HG03108 (cell line): ENCODE results near the gene IRAK1.

ENCODE experiments used
- ATAC-seq: cut with Tn5 transposase; IDR thresholded peaks from one replicate; pipeline ENCODE4 v1.9.1; 2021; ENCODE audit warnings: moderate library complexity; ENCODE audit not compliant: unreplicated experiment

The IRAK1 gene

DNA sequence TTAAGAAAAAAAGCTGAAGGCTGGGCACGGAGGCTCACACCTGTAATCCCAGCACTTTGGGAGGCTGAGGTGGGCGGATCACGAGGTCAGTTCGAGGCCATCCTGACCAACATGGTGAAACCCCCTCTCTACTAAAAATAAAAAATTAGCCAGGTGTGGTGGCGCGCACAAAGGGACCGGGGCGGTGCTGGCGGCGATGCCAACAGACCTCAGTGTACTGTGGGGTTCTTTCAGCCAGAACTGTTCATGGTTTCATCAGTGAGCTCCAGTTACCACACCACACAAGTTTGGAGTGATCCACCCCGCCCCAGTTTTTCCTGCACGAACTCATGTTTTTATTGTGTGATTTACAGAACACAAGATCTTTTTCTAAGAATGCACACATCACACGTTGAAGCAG, 21.2 kb upstream of the IRAK1 start:
- no peak for ATAC-seq

DNA sequence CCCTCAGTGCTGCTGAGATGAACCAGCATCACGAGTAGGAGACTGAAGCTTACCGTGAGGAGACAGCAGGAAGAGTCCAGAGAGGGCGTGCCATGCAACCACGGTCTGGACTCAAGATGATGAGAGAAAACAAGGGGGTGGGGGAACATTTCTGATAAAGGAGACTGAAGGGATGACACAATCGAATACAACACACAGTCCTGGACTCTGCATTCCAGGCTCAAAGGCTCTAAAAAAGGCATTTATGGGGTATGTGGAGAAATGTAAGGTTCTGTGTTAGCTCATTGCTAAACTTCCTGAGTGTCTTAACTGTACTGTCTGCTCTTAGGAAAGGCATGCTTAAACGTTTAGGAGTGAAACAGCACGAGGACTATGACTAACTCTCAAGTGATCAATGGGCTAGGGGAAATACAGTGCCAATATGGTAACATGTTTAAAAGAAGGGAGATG, 20.6 kb upstream of the IRAK1 start:
- ATAC-seq, result no peak

DNA sequence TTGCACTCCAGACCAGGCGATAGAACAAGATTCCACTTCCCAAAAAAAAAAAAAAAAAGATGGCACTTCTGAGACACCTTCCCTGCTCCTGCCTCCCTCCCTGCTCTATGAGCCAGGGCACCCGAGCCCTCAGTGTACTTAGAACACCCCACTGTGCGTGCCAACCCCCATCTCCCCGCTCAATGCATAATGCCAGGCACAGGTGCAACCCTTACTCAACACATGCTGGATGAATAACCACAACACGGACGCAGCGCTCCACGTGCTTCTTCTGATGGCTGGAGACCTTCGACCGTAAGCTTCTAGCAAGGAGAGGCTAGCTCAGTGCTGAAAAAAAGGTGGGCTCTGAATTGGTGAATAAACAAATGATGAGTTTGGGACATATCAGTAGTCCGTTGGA, 19.9 kb upstream of the IRAK1 start:
- ATAC-seq, result no peak

DNA sequence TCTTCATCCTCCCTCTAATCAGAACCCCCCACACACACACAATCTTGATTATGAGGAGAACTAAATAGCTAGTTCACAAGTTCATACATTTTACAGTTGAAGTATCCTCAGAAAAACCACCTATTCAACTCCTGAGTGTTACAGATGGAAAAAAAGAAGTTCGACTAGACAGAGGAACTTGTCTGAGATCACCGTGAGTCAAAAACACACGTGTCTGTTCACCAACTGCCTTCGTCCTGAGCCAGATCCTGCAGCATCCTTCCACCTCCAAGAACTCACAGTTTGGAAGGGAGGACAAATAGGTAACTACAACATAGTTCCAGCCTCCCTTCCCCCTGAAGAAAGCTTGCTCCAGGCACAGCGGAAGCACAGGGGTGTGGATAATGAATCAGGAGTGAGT, 19.0 kb upstream of the IRAK1 start:
- ATAC-seq, result no peak

DNA sequence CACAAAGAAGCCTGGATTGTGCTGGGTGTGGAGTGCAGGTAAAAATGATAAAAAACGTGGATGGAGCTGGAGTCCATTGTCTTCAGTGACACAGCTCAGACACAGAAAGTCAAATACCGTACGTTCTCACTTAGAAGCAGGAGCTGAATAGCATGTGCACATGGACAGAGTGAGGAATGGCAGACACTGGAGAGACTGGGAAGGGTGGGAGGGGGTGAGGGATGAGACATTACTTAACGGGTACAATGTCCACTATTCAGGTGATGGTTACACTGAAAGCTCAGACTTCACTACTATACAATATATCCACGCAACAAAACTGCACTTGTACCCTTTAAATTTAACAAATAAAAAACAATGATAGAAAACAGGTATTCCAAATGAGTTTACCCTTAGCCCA, 18.1 kb upstream of the IRAK1 start:
- ATAC-seq, result no peak

DNA sequence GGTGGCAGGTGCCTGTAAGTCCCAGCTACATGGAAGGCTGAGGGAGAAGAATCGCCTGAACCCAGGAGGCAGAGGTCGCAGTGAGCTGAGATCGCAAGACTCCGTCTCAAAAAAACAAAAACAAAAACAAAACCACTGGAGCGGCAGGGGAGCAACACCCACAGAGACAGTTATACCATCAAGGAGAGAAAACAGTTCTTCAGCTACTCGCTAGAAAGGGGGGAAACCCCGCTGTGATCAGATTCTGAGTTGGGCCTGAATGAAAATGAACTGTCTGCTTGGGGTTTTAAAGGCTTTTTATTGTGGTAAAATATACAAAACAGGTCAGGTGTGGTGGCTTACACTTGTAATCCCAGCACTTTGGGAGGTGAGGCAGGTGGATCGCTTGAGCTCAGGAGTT, 16.8 kb upstream of the IRAK1 start:
- no peak for ATAC-seq

DNA sequence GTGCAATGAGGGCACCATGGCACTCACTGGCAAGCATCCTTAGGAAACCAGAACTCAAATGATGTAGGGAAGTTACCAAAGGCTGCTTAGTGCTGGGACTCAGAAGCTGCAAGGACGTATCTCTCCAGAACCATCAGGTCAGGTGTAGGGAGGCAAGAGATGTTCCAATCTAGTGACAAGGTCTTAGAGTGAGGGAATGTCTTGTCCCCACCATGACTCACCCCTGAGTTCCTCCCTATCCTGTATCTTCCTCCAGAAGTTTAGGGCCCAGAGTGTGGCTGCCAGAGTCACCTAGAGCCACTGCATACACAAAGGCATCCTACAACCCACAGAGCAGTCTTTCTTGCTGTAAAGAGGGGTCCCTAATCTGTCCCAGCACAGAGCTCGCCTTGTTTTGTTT, 14.1 kb upstream of the IRAK1 start:
- ATAC-seq, result no peak

DNA sequence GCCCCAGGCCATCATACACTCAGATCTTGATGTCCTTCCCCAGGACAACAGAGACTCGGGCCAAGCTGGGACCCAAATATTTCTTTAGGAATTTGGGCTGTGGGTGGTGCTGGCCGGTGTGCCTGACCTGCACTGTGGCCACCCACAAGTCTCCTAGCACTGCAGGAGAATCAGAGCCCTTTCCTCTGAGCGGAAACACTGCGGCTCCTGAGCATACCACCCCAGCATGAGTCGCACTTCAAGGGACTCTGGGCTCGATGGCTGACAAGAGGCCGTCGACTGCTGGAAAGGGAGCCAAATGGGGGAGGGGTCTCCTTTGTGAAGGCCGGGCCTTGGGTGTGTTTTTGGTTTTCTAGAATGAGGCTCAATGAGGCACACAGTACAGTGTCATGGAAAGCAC, 13.0 kb upstream of the IRAK1 start:
- no peak for ATAC-seq

DNA sequence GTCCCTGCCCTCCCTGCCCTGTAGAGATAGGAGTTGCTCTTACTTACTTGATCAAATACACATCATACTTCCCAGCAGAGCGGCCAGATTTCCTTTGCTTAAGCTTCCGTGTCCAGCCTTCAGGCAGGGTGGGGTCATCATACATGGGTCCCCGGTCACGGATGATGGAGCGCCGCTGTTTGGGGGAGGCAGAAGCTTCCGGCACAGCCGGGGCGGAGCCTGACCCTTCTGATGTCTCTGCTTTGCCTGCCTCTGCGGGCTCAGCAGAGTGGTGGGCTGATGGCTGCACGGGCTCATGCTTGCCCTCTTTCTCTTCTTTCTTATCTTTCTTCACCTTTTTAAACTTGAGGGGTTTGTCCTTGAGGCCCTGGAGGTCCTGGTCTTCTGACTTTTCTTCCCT, 12.5 kb upstream of the IRAK1 start:
- no peak for ATAC-seq

DNA sequence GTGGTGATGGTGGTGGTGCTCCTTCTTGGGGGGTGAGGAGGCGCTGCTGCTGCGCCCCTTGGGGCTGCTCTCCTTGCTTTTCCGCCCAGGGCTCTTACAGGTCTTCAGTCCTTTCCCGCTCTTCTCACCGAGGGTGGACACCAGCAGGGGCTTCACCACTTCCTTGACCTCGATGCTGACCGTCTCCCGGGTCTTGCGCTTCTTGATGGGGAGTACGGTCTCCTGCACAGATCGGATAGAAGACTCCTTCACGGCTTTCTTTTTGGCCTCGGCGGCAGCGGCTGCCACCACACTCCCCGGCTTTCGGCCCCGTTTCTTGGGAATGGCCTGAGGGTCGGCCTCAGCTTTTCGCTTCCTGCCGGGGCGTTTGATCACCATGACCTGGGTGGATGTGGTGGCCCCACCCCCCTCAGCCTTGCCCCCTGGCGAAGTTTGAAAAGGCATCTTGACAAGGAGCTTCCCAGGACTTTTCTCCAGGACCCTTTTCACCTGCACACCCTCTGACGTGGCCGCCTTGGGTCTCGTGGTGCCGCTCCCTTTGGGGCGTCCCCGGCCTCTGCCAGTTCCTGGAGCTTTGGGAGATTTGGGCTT, 11.1 kb upstream of the IRAK1 start:
- no peak for ATAC-seq

DNA sequence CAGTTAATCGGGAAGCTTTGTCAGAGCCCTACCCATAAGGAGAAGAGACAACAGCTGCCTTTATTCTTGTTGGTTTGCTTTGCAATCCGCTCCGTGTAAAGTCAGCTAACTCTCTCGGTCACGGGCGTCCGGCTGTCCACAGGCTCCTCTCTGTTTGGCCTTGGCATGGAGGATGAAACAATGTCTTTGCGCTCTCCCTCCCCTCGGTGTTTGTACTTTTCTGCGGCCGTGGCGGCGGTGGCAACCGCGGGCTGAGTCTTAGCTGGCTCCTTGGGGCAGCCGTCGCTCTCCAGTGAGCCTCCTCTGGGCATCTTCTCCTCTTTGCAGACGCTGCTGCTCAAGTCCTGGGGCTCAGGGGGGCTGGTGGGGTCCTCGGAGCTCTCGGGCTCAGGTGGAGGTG, 10.6 kb upstream of the IRAK1 start:
- ATAC-seq, result no peak

DNA sequence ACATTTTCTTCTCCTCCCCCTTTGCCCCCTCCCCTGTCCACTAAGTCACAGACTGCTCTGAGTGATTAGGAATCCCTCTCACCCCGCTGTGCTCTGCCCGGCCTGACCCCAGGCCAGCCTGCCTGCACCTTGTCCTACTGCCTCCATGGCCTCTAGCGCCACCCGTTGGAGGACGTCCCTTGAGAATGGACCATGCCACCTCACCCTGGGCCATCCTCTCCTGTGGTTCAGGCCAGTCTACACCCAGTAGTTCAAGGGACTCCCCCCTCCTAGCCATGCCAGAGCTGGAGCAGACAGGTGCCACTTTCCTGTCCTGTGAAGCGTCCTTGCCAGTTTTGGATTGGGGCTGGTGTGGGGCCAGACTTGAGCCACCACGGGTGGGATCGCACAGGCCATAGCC, 9.7 kb upstream of the IRAK1 start:
- ATAC-seq, result no peak

DNA sequence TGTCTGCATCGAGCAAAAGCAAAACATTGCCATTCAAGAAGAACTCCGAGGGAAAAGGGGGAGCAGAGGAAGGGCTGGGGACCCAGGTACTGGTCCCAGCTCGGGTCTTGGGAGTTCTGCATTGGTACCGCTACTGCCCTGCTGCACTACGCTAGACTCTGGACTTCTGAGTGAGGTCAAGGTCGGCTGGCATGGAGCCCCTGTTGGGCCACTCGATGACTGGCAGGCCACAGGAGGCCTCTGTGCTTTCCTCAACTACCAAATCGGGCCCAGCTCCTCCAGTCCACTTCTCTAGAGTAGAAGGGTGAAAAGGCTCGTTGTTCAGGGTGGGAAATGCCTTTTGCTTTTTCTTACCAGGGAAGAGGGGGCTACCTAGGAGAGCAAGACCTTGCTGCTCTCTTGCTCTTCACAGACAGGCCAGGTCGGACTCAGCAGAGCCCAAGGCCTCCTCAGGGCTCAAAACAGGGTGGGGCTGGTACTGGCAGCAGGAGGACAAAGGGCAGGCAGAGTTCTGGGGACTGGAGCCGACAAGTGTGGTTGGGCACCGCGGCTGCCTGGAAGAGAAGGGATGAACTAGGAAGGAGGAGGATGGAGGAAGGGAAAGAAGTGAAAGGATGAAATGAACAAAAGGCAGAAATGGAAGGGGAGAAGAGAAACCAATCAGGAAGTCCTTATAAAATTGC, 8.9 kb upstream of the IRAK1 start:
- no peak for ATAC-seq

DNA sequence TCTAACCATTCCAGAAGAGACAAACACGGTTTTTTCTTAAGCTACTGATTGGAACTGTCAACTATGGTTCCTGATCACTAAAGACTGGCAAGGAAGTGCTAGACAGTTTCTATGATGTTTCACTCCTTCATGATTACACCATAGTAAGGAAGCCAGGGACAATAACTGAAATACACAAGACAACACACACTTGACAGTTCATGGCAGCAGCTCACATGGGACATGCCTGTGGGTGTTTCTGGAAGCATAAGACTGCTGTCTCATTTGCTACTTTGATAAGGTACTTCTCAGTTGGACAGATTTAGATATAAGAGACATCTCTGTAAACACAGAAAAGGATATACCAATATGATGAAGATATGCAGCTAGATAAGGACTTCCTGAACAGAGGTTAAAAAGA, 8.3 kb upstream of the IRAK1 start:
- no peak for ATAC-seq

DNA sequence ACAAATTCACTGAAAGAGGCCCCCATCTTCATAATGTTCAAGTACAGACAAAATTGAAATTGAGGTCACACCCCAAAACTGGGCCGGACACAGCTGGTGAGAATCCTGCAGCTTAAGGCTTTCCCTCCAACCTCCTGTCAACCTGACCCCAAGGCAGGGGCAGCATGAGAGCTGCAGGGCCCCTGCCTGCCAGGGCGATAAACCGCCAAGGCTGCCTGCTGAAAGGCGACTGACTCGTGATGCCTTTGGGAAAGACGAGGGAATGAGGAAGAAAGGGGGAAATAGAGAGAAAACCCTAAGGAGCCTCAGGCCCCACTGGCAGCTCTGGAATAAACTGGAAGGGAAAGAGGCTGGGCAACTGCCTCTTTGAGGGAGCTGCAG, 7.3 kb upstream of the IRAK1 start:
- ATAC-seq, result no peak

DNA sequence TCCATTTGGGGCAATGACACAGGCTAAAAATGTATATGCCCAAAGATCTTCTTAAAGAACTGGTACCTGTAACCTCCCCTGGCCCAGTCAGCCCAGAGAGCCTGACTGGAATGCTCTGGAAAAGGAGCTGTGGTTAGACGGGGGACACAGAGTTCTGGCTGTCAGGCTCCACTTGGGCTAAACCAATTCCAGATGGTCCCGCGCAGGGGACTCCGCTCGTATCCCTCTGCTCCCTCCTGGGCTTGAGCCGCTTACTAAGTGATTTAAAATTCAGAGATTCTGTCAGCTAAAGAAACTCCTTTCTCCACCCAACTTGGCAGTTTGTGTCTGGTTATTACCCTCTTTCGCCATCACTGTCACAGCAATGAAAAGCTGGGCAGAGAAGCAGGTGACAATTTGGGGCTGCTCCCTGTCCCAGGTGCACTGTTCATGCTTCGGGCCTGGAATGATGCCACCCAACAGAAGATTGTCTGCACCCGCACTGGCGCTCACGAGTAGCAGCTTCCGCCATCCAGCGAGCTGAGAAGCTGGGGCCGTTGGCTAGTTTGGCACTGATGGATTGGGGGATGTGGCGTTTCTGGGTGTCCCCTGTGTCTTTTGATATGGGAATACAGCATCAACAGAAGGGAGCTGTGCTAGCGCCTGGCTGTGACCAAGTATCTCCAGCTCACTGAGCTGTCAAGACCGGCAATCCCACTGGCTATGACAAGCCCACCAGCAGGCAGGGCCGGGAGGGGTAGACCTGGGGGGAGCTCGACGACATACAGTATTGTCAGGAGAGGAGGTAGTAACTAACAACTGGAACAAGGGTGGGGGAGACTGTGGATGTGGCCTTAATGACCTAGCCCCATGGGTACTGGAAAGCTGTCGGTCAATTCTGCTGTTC, 6.7 kb upstream of the IRAK1 start:
- ATAC-seq, result no peak

DNA sequence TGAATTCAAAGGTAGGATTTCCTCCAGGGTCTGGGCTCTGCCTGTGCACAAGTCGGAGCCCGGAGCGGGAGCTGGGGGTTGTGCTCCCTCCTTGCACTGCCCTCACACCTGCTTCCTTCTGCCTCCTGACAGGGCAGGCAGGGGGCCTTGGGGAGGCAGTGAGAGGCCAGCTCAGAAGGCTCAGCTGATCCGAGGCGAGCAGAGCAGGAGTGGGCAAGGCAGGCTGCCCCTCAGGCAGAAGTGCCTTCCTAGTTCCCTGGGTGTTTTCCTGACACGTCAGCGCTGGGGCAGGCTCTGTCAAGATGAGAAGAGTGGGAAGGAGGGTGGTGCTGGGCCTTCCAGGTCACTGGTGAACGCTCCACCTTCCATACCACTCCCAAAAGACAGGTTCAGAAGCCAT, 5.5 kb upstream of the IRAK1 start:
- ATAC-seq, result no peak

DNA sequence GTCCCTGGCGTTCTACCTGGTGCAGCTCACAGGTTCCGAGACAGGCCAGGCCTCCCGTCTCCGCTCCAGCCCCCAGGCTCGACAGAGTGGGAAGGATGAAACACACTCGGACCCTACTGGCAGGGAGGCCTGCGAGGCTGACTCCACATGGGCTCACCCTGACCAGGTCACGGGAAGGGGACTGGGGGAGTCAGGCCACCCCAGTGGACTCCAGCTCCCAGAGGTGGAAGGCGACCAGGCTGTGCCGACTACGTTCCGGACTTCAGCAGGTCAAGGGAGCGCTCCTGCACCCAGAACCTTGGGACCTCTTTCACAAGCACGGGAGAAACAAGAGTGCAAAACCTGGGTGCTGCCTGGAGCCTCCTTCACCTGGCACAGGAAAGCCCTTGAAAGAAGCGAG, 4.6 kb upstream of the IRAK1 start:
- no peak for ATAC-seq

DNA sequence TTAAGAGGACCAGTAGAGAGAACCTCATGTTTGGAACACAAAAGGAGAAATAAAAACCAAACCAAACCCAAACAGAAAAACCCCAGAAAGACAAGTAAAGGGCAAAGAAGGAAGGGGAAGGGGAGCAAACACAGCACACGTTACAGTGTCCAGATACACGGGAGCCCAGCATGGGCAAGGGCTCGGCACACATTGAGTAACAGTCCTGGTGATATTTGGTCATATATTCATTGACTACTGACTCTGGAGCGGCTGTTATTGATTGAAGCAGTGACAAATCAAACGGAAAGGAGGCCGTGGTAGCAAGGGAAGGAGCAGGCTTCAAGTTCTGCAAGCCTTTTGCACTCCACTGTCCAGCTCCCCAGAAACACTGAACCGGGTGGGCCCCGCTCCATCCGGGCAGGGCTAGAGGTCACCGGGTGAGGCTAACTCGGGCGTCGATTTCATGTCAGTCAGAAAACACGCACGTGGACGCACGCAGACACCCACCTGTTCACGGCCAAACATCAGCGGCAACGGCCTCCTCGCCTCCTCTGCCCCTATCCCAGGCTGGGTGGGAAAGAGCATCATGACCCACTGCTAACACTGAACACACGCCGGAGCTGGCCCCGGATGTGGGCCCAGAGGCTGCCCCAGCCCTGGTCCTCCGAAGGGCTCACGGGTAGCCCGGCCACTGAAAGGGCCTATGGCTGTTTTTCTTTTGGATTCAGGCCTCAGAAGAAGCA, 3.7 kb upstream of the IRAK1 start:
- no peak for ATAC-seq

DNA sequence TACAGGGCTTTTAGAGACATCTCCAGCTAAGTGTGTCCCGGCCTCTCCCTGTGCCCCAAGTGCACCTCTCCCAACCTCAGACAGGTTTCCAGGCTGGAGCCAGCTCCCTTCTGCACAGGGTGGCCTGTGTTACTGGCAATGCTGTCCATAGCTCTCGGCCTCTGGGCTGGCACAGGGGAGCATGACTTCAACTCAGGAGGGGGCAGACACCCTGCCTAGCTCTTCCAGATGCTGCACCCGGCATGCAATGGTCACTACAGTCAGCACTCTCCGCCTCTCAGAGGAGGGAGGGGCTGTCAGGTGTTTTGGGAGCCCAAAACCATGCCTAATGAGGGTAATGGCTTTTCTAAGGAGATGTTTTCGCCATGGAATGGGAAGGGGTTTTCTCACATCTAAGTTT, 2.4 kb upstream of the IRAK1 start:
- no peak for ATAC-seq

DNA sequence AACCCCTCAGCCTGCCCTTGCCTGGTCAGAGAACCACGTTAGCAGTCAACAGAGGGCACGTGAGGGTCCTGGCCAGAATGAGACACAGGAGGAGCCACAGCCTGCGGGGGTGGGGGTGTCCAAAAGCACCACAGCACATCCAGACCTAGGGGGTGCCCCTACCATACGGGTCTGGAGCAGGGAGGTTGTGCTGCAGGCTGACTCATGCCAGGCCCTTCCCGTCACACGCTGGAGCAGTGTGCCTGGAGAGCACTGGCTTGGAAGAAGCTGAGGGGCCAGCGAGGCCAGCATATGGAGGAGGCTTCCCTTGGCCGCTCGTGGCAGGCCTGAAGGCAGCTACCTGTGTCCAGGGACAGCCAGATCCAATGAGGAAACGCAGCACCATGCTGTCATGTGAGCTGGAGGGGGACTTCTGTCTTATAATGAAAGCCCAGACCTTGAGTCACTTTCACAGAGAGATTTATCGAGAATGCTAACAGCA, 1.5 kb upstream of the IRAK1 start:
- no peak for ATAC-seq
